Heart left ventricle (tissue), 13 donors: Measurements from ENCODE around the gene ZNF275.

Source experiments
- CTCF ChIP-seq, 12 donors: fragments of 200-600 bp; sonication (generic) in 4 of 12; IDR thresholded peaks; one replicate each; pipeline versions ENCODE4 v1.5.0 to v1.8.0; 2018 to 2022; ENCODE audit warnings: antibody characterized with exemption in 12 of 12, mild to moderate bottlenecking in 5 of 12
- POLR2A ChIP-seq, 2 donors: fragments of 450-650 bp; IDR thresholded peaks; one replicate each; pipeline ENCODE4 v1.6.1; 2017; ENCODE audit warnings: antibody characterized with exemption in 2 of 2, mild to moderate bottlenecking in 2 of 2, moderate library complexity in 2 of 2
- donor health status: ischemic (EF 13 %, LVEDD 7.1; RV severe dilation, severe dysfunction).
- donor health status: DM: no; HTN: yes; CAD: no.
- donor health status: DM: no; HTN: no; CAD: no.
- donor health status: ischemic (EF 25% LVEDD 6.9; RV normal size, moderate dysfunction).
- donor health status: ischemic (EF 25% LVEDD 5.7; RV mildly dilated, moderate dysfunction).
- donor health status: ischemic (EF 35%, LVEDD 5.7; RV mildly dilated, moderate dysfunction).
- donor health status: nonischemic (EF 11% LVEDD 7.7; RV severe dilation, severe dysfunction).
- donor health status: DM: yes; HTN: yes; CAD: no.
- donor health status: PGD.
- donor health status: ischemic (EF 29% LVEDD 5.4; RV normal size, mild dysfunction).
- donor health status: nonischemic (EF 23%, LVEDD 6.1; RV moderate dilation, normal function).

DNA sequence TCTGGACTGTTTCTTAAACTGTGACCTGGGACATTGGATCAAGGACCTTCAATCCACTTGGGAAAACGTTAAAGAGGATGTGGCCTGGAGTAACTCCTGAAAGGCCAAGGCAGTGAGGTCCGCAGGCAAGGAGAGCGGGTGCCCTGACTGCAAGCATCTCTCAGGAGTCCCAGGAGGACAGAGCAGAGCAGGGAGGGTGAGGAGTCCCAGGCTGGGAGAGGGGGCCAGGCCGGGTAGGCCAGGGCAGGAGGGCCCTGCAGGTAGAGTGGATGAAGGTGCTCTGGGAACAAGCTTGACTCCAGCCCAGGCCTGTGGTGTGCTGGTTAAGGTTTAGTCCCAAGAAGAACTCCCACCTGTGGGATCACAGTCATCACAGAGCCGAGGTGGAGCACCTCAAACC is 53.4 kb downstream of the ZNF275 start:
- TF ChIP-seq CTCF (IDR thresholded peaks at IDR 0.05) (no peak), POLR2A (IDR thresholded peaks at IDR 0.05) (no peak)
